Skin of body (tissue), 2 donors: ENCODE data around the gene RPS27L. TPM values are rescaled to one million over a fixed set of nuclear protein-coding genes. Genes with fewer than 3 reads are reported as not detected.
"Not testable (repeated sequence)": the region's sequence is repeated elsewhere in the genome, so short reads cannot be mapped to it uniquely, and the experiment has no call there.

Source experiments
- DNase-seq: peaks from one replicate; lab custom pipeline; 2025; lab: John Stamatoyannopoulos, UW
- total RNA-seq: library from RNA; depleted of rRNA; stranded (reverse); fragments of >200 nt; gene quantifications from one replicate; pipeline ENCODE4 v1.2.3, GENCODE V29; 2014

The RPS27L gene
- total RNA-seq, 1 donor from 2014 or later = 63.6 TPM

- DNase-seq = no peak
These were observed 16.3 kb downstream of the RPS27L start for GRCh38 chr15:63140936-63141335.

- DNase-seq = no peak
These were observed 20.5 kb downstream of the RPS27L start for GRCh38 chr15:63136742-63137141.

- DNase-seq = no peak
These were observed 21.5 kb downstream of the RPS27L start for GRCh38 chr15:63135804-63136203.

GRCh38 chr15:63135281-63135680 lies 22.0 kb downstream of the RPS27L start:
- no peak for DNase-seq

- DNase-seq = no peak
These were observed 22.9 kb downstream of the RPS27L start for GRCh38 chr15:63134245-63134985.

- DNase-seq = no peak
These were observed 23.5 kb downstream of the RPS27L start for GRCh38 chr15:63133786-63134185.

- DNase-seq = no peak
These were observed 30.6 kb downstream of the RPS27L start for GRCh38 chr15:63126726-63127125.

- DNase-seq = no peak
These were observed 32.8 kb downstream of the RPS27L start for GRCh38 chr15:63124506-63124905.

- DNase-seq = no peak
These were observed 35.0 kb downstream of the RPS27L start for GRCh38 chr15:63122002-63122875.

GRCh38 chr15:63121382-63122001 lies 35.8 kb downstream of the RPS27L start, which contains the start of gene LACTB:
LACTB (plus strand) TSS chr15:63121861; CDS start chr15:63121872, 11 bp downstream.
- DNase-seq = peak; percentile 79

- no peak for DNase-seq
These were observed 38.4 kb downstream of the RPS27L start for GRCh38 chr15:63118854-63119253.

- no peak for DNase-seq
These were observed 42.8 kb downstream of the RPS27L start for GRCh38 chr15:63114465-63114864.

GRCh38 chr15:63112871-63113270 lies 44.4 kb downstream of the RPS27L start:
- DNase-seq = no peak

- DNase-seq = no peak
These were observed 45.8 kb downstream of the RPS27L start for GRCh38 chr15:63111481-63111880.

GRCh38 chr15:63110428-63111026 lies 46.8 kb downstream of the RPS27L start:
- no peak for DNase-seq

- no peak for DNase-seq
These were observed 47.4 kb downstream of the RPS27L start for GRCh38 chr15:63109920-63110319.

- DNase-seq = no peak
These were observed 47.8 kb downstream of the RPS27L start for GRCh38 chr15:63109498-63109897.

GRCh38 chr15:63107895-63108546 lies 49.3 kb downstream of the RPS27L start:
- DNase-seq = no peak

- DNase-seq = not testable (repeated sequence)
These were observed 51.9 kb downstream of the RPS27L start for GRCh38 chr15:63105354-63105753.

GRCh38 chr15:63104727-63105126 lies 52.5 kb downstream of the RPS27L start:
- DNase-seq = no peak

GRCh38 chr15:63103416-63103815 lies 53.9 kb downstream of the RPS27L start:
- no peak for DNase-seq
